H1 (cell line): ENCODE measurements around the gene C9orf43. TPM values are rescaled to one million over a fixed set of nuclear protein-coding genes. Genes with fewer than 3 reads are reported as not detected.

Experiments used
- CBX5 ChIP-seq: fragments of 300-800, 300-1000 bp; sonication (generic); IDR thresholded peaks from 2 replicates; pipeline ENCODE4 v1.7.1; 2016; ENCODE audit warnings: antibody characterized with exemption, low read length, low read depth
- CBX8 ChIP-seq: fragments of 300-800, 300-1000 bp; sonication (generic); IDR thresholded peaks from 2 replicates; pipeline ENCODE4 v1.7.1; 2016; ENCODE audit warnings: low read depth, low read length, borderline replicate concordance
- CEBPB ChIP-seq: IDR thresholded peaks from 2 replicates; pipeline ENCODE4 v1.6.1; 2012; ENCODE audit warnings: low read depth, low read length
- CHD1 ChIP-seq: IDR thresholded peaks from 2 replicates; pipeline ENCODE4 v1.6.1; 2012; ENCODE audit warnings: low read depth, low read length, improper control_type of control experiment
- CHD2 ChIP-seq: IDR thresholded peaks from 2 replicates; pipeline ENCODE4 v1.6.1; 2012; ENCODE audit warnings: low read length, improper control_type of control experiment
- CTBP2 ChIP-seq: IDR thresholded peaks from 2 replicates; pipeline ENCODE4 v1.7.0; 2011; ENCODE audit warnings: borderline replicate concordance, mild to moderate bottlenecking, moderate library complexity, mixed read lengths, low read length; ENCODE audit not compliant: insufficient read depth, insufficient read length
- EGR1 ChIP-seq: IDR thresholded peaks from 2 replicates; pipeline ENCODE4 v1.6.1; 2011; ENCODE audit warnings: low read depth, low read length, borderline replicate concordance
- FOSL1 ChIP-seq: IDR thresholded peaks from 2 replicates; pipeline ENCODE4 v1.6.1; 2011; ENCODE audit warnings: mild to moderate bottlenecking, low read depth, low read length, moderate library complexity; ENCODE audit not compliant: insufficient read depth
- JUND ChIP-seq: IDR thresholded peaks from 2 replicates; pipeline ENCODE4 v1.6.1; 2011; ENCODE audit warnings: mild to moderate bottlenecking, improper control_type of control experiment, low read length
- KDM1A ChIP-seq: fragments of 200-600, 300-600 bp; sonication (generic); IDR thresholded peaks from 2 replicates; pipeline ENCODE4 v1.7.1; 2016; ENCODE audit warnings: mild to moderate bottlenecking, low read length, borderline replicate concordance
- KDM4A ChIP-seq: IDR thresholded peaks from one replicate; pipeline ENCODE4 v1.7.1; 2012; ENCODE audit warnings: low read depth, mild to moderate bottlenecking, moderate library complexity, low read length, inconsistent platforms; ENCODE audit not compliant: severe bottlenecking
- KDM5A ChIP-seq: fragments of 200-600 bp; IDR thresholded peaks from 2 replicates; pipeline ENCODE4 v1.7.1; 2012; ENCODE audit warnings: mild to moderate bottlenecking, low read length, inconsistent platforms, mixed read lengths
- POU5F1 ChIP-seq: IDR thresholded peaks from 2 replicates; pipeline ENCODE4 v1.6.1; 2011; ENCODE audit warnings: low read depth, mild to moderate bottlenecking, low read length, moderate library complexity
- RFX5 ChIP-seq: IDR thresholded peaks from 2 replicates; pipeline ENCODE4 v1.6.1; 2011; ENCODE audit warnings: low read depth, low read length, improper control_type of control experiment, borderline replicate concordance
- RNF2 ChIP-seq: fragments of 200-900, 300-1000 bp; sonication (generic); IDR thresholded peaks from 2 replicates; pipeline ENCODE4 v1.7.1; 2016; ENCODE audit warnings: borderline replicate concordance, low read depth, mild to moderate bottlenecking, antibody characterized with exemption, low read length; ENCODE audit not compliant: poor library complexity, severe bottlenecking; ENCODE audit errors: missing control alignments
- RXRA ChIP-seq: IDR thresholded peaks from 2 replicates; pipeline ENCODE4 v1.6.1; 2011; ENCODE audit warnings: low read depth, mild to moderate bottlenecking, low read length, moderate library complexity; ENCODE audit not compliant: insufficient read depth
- SP1 ChIP-seq: IDR thresholded peaks from 2 replicates; pipeline ENCODE4 v1.6.1; 2011; ENCODE audit warnings: low read depth, low read length
- SP4 ChIP-seq: IDR thresholded peaks from 2 replicates; pipeline ENCODE4 v1.6.1; 2012; ENCODE audit warnings: low read length, inconsistent platforms
- ZNF274 ChIP-seq: IDR thresholded peaks from 2 replicates; pipeline ENCODE4 v1.7.0; 2012; ENCODE audit warnings: low read length, borderline replicate concordance; ENCODE audit errors: extremely low read depth
- polyA plus RNA-seq, 7 experiments: library from polyadenylated mRNA; depleted of rRNA in 3 of 7; stranded (reverse) in 5 of 7; unstranded in 2 of 7; fragments of >200 nt in 5 of 7; fragments of 200-250 nt in 2 of 7; gene quantifications; 1 replicate in 5 of 7; 2 replicates in 1 of 7; 4 replicates in 1 of 7; pipeline versions ENCODE4 v1.2.1 to v1.2.3, GENCODE V29; 2011 to 2013; ENCODE audit warnings: missing spikeins in 2 of 7, mixed read lengths in 2 of 7
- total RNA-seq: library from RNA; stranded (reverse); fragmentation: NEBNext Ultra II Directional; extraction: Animal tissue kit (Norgen Biotek cat#: 25700); gene quantifications from 2 replicates; pipeline ENCODE4 v1.2.1, GENCODE V29; 2021
- TF ChIP-seq, protein P1 (sequence below), 3 experiments: IDR thresholded peaks; 1 replicate in 2 of 3; 2 replicates in 1 of 3; pipeline versions ENCODE4 v1.5.1 to v1.6.1; 2011; ENCODE audit warnings: low read length in 3 of 3, mild to moderate bottlenecking in 3 of 3, inconsistent platforms in 2 of 3, low read depth in 1 of 3, moderate library complexity in 1 of 3; ENCODE audit not compliant: insufficient read depth in 1 of 3; ENCODE audit errors: control extremely low read depth in 1 of 3

The C9orf43 gene
- total and polyA plus RNA-seq, 2 of the 8 experiments (the other 6 are each of a cell fraction or from before 2014, with no cell fraction given), result 0.35 to 0.52 TPM

DNA sequence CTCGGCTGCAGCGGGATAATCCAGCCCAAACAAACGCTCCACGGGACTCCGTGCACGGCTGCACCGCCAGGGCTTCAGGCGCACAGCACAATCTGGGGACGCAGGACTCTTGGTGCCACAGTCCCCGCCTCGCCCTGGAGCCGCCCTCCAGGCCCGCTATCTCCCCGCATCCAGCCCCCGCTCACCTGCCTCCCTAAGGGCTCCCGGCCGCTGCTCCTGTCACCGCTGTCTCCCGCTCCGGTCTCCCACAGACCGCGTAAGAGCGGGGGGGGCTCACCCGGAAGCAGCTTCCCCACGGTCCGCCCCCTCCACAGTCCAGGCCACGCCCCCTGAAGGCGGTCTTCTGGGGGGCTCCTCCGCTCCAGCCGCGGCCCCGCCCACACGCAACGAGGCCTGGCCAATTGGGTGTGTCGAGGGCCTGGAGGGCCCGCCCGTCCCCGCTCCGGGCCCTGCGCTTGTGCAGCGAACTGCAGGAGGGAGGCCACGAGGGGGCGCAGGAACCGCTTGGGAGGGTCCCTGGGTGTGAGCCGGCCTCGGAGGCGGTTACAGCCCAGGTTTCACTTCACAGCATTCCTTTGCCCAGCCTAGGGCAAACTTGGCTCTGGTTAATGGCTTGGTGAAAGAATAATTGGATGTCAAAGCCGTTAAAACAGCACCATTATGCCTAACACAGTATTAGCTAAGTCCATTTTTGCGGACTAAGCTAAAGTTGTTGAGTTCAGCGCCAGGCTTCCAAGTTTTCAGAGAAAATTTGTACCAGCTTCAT is 9.3 kb upstream of the C9orf43 start, which contains the start of gene ALAD (continued):
- TF ChIP-seq SP4 (no peak; the same call in 1 of the 2 replicates), KDM1A (peak; percentile 65; the same call in 1 of the 2 replicates), CHD2 (0 out of 2 replicates have a peak, but pooled peaks have one; percentile 21), CHD1 (no peak), KDM4A (peak; percentile 62), KDM5A (no peak), ZNF274 (no peak), RFX5 (no peak), CTBP2 (no peak), CEBPB (no peak), FOSL1 (no peak), RXRA (no peak), RNF2 (no peak), JUND (no peak; the same call in 1 of the 2 replicates), CBX8 (no peak), POU5F1 (no peak), EGR1 (peak; percentile 50; the same call in 1 of the 2 replicates), SP1 (0 out of 2 replicates have a peak, but pooled peaks have one; percentile 20), CBX5 (no peak)
- TF ChIP-seq, protein P1, sequence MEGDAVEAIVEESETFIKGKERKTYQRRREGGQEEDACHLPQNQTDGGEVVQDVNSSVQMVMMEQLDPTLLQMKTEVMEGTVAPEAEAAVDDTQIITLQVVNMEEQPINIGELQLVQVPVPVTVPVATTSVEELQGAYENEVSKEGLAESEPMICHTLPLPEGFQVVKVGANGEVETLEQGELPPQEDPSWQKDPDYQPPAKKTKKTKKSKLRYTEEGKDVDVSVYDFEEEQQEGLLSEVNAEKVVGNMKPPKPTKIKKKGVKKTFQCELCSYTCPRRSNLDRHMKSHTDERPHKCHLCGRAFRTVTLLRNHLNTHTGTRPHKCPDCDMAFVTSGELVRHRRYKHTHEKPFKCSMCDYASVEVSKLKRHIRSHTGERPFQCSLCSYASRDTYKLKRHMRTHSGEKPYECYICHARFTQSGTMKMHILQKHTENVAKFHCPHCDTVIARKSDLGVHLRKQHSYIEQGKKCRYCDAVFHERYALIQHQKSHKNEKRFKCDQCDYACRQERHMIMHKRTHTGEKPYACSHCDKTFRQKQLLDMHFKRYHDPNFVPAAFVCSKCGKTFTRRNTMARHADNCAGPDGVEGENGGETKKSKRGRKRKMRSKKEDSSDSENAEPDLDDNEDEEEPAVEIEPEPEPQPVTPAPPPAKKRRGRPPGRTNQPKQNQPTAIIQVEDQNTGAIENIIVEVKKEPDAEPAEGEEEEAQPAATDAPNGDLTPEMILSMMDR (IDR thresholded peaks at IDR 0.05; ENCODE audit: control extremely low read depth in 1 of 3, insufficient read depth in 1 of 3, low read depth in 1 of 3, low read length in 3 of 3), result peak; percentile 81 to 93 (median 92)
